Midbrain (tissue), 1 donor: ENCODE results near the gene GCC1.
A peak's percentile ranks its signal among the peaks of the same experiment; 100 is the strongest.
"Not testable (repeated sequence)": the region's sequence is repeated elsewhere in the genome, so short reads cannot be mapped to it uniquely, and the experiment has no call there.

ENCODE experiments used
- DNase-seq: peaks from one replicate; lab custom pipeline; 2025; lab: John Stamatoyannopoulos, UW

GCC1 gene

DNA sequence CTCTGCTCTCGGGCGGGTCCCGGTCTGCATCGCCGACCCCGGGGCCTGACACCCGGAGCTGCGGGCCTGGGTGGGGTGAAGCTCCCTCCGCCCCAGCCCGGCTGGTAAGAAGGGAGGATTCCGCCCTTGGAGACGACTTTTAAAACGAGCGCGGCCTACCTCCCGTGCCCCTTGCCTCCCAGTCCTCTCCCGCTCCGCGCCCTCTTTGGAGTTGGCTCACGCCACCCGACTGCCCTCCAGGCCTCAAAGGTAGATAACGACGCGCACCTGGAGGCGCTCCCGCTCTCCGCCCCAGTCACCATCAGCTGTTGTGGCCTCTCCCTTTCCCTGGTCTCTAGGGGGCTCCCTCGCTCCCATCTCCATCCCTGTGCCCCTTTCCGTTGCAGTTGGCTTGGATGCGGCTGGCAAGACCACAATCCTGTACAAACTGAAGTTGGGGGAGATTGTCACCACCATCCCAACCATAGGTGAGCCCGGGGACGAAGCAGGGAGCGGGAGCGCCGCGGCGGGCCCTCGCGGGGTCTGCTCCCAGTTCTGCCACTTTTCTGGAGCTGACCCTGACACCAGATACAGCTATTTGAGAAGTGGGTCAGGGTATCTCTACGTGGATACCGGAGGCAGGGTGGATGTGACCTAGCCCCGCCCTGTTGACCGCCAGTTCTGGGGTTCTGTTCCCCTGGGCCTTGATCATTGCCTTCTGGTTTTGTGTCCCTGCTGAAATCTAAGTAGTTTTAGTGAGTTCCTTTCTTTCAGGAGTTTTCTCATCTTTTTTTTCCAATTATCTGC lies 3.5 kb upstream of the GCC1 start:
- peak; percentile 60 for DNase-seq

- peak; percentile 92 for DNase-seq
These were observed 2.8 kb upstream of the GCC1 start, which contains the start of gene ARF5 for GRCh38 chr7:127588019-127588696. TSS of gene ARF5 (plus strand) at chr7:127588411. CDS start at chr7:127588499, 88 bp downstream.

DNA sequence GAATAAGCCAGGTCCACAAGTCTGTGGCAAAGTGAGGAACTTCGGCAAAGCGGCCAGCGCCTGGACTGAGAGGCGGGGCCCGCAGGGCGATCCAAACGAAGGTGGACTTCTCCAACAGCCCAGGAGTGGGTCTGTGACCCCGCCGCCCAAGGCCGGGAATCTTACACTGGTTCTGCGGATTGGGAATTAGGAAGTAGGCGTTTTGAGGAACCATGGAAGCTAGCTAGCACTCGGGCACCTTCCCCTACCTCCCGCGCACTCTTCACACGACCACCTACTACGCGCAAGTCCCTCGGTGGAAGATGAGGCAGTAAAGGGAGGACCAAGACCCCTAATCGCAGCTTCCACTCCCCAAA lies 2.2 kb upstream of the GCC1 start:
- no peak for DNase-seq

DNA sequence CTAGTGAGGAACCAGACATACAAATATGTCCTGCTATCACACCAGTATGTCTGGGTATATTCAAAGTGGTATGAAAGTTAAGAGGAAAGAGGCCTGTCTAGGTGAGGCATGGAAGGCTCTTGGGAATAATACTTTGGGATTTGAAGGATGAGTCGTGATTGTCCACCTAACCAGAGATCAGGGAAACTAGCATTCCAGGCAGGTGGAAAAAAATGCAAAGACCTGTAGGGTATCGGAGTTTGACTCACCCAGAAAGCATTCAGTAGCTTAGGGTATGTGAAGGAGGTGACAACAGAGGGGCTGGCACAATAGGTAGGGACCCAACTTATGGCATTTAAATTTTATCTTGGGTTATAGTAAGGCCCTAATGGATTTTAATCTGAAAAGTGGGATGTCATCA lies 950 bp upstream of the GCC1 start:
- DNase-seq: no peak

- no peak for DNase-seq
These were observed 750 bp downstream of the GCC1 start for GRCh38 chr7:127584648-127585043.

DNA sequence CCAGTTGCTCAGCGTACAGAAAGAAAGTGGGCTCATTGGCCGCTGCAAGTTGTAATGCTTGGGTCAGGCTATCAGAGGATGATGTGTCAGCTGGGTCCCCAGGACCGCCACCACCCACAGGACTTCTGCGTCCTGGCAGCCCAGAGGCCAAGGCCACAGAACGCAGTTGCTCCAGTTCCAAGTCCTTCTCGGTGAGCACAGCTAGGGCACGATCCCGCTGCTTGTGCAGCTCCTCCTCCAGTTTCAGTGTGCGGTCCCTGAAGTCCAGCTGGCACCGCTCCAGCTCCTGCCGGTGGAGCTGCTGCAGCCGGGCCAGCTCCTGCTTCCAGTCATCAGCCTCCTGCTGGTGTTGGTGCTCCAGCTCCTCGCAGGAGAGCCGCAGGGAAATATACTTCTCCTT lies 3.0 kb downstream of the GCC1 start:
- peak; percentile 29 for DNase-seq

- DNase-seq: no peak
These were observed 3.7 kb downstream of the GCC1 start for GRCh38 chr7:127581716-127582115.

DNA sequence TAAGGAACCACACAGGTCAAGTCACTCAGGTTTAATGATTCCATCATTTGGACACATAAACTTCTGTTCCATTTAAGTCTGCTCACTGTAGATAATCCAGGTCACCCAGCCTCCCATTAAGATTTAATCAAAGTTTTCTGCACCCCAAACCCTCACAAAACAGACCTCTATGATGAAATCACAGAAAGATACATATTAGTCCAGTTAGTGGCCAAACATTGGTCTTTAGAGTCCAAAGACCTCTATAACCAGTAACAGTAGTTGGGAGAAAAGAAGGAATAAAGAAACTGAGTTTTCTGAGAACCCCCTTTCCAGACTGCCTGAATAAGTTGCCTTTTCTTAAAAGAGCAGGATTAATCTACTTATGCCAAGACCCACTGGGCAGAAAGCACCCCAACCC lies 4.8 kb downstream of the GCC1 start:
- DNase-seq: no peak

DNA sequence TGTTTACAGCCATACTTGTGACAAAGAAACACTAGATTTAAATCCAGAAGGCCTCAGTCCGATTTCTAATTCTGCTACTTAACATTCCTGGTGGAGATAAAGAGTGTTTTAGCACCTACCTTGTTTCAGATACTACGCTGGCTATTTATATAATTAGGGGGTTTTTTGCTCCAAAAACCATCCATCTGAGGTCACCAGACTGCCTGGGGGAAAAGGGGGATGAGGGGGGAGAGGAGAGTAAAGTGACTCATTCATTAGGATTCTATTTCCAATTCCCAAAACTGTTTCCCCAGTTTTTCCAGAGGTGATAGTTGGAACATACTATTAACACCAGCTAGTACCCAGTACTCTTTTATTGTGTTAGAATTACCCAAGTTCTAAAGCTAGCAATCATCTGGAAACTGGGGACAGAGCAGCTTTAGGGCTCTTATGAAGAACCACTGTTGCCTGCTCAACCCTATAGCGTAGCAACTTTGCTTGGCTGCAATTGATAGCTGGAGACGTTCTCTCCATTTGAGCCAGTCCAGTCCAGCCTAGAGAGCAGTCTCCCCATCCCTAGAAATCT lies 6.6 kb downstream of the GCC1 start:
- no peak for DNase-seq

DNA sequence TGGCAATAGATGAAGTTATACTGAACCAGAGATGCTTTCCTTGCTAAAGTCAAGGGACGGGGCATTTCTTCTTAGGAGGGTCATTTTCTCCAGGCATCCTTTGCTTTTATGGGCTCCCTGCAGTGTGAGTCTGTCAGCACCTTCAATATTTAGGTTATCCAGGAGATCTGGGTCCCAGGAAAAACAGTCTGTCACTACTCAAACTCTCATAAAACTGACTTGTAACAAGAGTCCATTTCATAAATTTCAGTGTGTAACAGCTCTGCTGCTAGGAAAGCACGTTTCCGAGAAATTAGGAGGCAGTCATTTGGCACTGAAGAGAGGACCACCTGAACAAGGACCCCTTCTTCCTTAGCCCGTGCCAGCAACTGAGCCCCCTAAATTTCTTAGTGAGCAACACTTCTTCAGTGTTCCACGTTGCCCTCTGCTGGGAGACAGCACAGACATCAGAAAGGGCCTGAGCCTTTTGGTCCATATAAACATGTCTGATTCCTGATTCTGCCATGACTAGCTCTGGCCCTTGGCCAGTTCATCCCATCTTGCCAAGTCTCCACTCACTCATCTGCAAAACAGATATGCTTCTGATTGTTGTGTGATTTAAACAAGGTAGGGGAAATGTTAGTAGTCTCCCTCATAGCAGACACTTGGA lies 7.2 kb downstream of the GCC1 start:
- no peak for DNase-seq

DNA sequence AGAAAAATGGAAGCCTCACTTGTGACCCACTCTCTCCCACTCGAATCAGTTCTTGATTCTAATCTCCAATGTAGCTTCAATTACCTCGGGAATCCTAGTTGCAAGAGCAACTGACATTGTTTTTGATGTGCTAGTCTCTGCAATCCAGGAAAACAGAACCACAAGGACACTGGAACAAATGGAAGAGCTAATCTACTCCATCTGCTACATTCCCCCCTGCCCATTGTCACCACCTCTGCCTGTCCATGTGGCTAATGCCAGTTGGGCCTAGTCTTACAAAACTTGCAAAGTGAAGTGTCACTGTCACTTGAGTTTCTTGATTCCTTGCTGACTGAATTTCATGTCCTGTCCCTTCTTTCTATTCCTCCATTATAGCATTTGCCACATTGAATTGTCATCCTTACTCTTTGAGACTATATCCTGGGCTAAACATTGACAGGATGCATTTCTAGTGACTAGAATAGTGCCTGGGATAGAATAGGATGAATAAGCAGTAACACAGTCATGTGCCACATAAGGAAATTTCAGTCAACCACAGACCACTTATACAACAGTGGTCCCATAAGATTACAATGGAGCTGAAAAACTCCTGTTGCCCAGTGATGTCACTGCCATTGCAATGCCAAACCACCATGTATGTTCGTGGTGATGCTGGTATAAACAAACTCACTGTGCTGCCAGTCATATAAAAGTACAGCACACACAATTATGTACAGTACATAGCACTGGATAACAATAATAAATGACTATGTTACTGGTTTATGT lies 13.5 kb downstream of the GCC1 start:
- no peak for DNase-seq

GRCh38 chr7:127568034-127568433 lies 17.4 kb downstream of the GCC1 start:
- DNase-seq: not testable (repeated sequence)

- no peak for DNase-seq
These were observed 19.2 kb downstream of the GCC1 start for GRCh38 chr7:127566242-127566641.

- no peak for DNase-seq
These were observed 27.6 kb downstream of the GCC1 start for GRCh38 chr7:127557803-127558202.

GRCh38 chr7:127556404-127556803 lies 29.0 kb downstream of the GCC1 start:
- DNase-seq: no peak

DNA sequence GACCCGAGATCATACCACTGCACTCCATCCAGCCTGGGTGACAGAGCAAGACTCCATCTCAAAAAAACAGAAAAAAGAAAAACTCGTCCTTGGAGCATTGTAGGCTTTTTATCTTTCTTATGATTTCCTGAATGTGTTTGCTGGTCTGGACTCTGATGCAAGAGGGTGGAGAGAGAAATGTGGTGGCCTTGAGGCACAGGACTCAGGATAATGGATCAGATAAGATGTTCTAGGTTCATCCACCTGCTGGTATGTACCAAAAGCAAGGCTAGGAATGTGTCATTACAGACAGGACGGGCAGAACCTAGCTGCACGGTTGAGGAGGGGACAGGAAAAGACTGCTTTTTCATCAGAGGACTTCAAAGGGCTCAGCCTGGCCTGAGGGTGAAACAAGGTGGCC lies 33.5 kb downstream of the GCC1 start:
- DNase-seq: no peak

DNA sequence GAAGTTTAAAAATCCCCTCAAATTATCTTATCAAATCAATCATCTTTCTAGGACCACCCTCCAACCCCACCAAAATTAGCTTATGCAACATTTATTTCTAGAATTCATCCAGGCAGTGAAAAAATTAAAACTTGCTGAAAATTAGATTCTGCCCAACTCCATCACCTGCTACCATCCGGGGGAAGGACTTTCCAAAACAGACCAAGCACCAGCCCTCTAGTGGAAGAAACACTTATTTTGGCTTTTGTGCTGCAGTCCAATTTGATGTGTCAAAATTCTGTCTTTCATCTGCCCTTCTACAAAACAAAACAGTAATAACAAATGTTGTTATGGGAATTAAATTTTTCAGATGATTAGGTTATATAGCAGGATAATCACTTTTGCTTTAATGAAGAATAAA lies 35.1 kb downstream of the GCC1 start:
- no peak for DNase-seq

DNA sequence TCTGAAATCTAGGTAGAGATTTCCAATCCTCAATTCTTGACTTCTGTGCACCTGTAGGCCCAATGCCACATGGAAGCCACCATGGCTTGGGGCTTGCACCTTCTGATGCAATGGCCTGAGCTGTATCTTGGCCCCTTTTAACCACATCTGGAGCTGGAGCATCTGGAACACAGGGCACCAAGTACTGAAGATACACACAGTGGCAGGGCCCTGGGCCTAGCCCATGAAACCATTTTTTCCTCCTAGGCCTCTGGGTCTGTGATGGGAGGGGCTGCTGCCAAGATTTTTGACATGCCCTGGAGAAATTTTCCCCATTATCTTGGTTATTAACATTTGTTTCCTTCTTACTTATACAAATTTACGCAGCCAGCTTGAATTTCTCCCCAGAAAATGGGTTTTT lies 39.1 kb downstream of the GCC1 start:
- no peak for DNase-seq

DNA sequence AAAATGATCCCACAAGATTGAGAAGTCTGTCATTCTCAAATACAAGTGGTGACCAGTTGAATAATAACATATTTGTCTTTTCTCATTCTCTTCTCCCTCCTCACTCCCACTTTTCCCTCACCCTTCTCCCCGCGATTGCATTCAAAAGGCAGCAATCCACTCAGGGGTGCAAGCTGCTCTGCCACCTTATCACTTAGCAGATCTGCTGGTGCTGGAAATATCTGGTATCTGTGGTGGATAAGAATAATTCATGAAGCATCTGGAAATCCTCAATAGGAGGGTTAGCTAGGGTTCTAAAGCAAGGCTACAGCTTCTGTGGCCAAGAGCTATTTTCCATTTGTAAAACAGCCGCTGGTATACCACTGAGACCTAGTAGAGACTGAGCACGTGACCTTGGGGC lies 43.8 kb downstream of the GCC1 start:
- no peak for DNase-seq

- not testable (repeated sequence) for DNase-seq
These were observed 44.9 kb downstream of the GCC1 start for GRCh38 chr7:127540461-127540860.

DNA sequence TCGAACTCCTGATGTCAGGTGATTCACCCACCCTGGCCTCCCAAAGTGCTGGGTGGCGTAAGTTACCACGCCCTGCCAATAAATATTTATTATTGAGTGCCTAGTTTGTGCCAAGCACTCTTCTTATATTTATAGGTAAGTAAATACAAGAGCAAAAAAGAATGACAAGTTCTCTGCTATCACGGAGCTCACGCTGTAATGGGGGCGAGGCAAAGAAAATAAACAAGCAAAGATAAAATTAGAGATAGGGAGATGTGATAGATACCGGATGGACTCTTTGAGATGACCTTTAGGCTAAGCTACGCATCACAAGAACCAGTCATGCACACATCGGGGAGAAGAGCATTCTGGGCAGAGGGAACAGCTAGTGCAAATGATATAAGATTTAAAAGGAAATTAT lies 46.3 kb downstream of the GCC1 start:
- no peak for DNase-seq

DNA sequence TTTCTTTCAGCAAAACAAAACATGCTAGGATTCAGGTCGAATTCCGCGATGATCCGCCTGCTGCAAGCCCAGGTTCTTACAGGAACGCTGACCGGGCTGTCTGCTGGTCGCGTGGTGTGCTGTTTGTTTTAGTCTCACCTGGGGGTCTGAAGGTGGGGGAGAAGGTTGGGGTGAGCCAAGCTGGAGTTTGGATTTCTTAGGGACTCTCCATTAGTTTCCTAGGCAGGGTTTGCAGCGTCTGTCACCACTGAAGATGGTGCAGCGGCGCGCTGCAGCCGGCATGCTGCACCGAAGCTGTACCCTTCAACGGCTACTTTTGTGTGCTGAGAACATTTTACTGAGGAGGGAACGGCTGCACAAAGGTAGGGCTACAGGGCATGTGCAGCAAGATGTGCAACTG lies 48.7 kb downstream of the GCC1 start:
- no peak for DNase-seq
